Esophagus squamous epithelium (tissue), 4 donors: ENCODE measurements around the gene SIRT5.

Experiments used
- CTCF ChIP-seq, 6 experiments: fragments of 450-650 bp in 4 of 6; fragments of 200-600 bp in 2 of 6; sonication (generic) in 2 of 6; IDR thresholded peaks; one replicate each; pipeline ENCODE4 v1.5.1; 2016 to 2019; ENCODE audit warnings: antibody characterized with exemption in 6 of 6, mild to moderate bottlenecking in 4 of 6, moderate library complexity in 4 of 6
- POLR2A ChIP-seq, 4 donors: fragments of 450-650 bp; IDR thresholded peaks; one replicate each; pipeline ENCODE4 v1.6.1; 2017; ENCODE audit warnings: antibody characterized with exemption in 4 of 4, mild to moderate bottlenecking in 4 of 4, moderate library complexity in 3 of 4

- no peak for TF ChIP-seq CTCF (IDR thresholded peaks at IDR 0.05)
- no peak for TF ChIP-seq POLR2A (IDR thresholded peaks at IDR 0.05)
Measured at GRCh38 chr6:13553646-13554045, 20.8 kb upstream of the SIRT5 start.
